ENCODE data around the gene PCDHB16. TPM values are rescaled to one million over a fixed set of nuclear protein-coding genes. Genes with fewer than 3 reads are reported as not detected.
"Not testable (repeated sequence)": the region's sequence is repeated elsewhere in the genome, so short reads cannot be mapped to it uniquely, and the experiment has no call there.

PCDHB16 gene
- polyA plus RNA-seq, 4 donors: 0.37 to 0.65 TPM; not detected in 2

DNA sequence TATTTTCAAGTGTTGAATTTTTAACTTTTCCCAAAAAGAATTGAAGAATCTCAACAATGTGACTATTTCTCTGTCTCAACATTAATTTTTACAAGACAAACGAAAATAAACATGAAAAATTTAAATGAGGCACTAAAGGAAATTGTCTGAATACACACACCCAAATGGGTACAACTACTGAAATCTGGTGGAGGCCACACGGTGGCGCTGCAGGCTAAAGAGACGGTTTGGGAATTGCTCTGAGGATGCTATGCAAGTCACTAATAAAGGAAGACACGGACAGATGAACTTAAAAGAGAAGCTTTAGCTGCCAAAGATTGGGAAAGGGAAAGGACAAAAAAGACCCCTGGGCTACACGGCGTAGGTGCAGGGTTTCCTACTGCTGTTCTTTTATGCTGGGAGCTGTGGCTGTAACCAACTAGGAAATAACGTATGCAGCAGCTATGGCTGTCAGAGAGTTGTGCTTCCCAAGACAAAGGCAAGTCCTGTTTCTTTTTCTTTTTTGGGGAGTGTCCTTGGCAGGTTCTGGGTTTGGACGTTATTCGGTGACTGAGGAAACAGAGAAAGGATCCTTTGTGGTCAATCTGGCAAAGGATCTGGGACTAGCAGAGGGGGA, 10.0 kb downstream of the PCDHB16 start, which contains the start of gene PCDHB10:
Gene PCDHB10, plus strand, starts transcription at position 244 of the 616 bp plus-strand sequence. Its CDS starts 200 bp downstream, at position 444.
- 9 to 22% (median 19%) methylated on average over 10 of the region's 10 CpGs for WGBS, 3 donors
- H3K27me3 ChIP-seq (ENCODE audit: control insufficient read depth in 3 of 3, insufficient read depth in 3 of 3, low read length in 3 of 3): peaks cover 0 to 5% (median 0%) of the 10 kb centered on the region in 3 donors
- H3K4me1 ChIP-seq (ENCODE audit: control insufficient read depth in 3 of 3, insufficient read depth in 2 of 3, low read depth in 1 of 3, low read length in 2 of 3): no peaks in the 10 kb centered on the region
- DNase-seq (no peak), FAIRE-seq (no peak)
- no peak within 1 kb of the TSS for H3K27ac ChIP-seq (ENCODE audit: low read depth in 1 of 3, low read length in 2 of 3)
- no peak within 1 kb of the TSS for H3K4me3 ChIP-seq (ENCODE audit: low read depth in 1 of 3, low read length in 3 of 3)
- H3K9me3 ChIP-seq (ENCODE audit: control insufficient read depth in 2 of 2, insufficient read depth in 1 of 2, low read depth in 1 of 2, low read length in 1 of 2): peaks cover 3 to 19% of the 10 kb centered on the region in 2 donors
- H3K36me3 ChIP-seq (ENCODE audit: control insufficient read depth in 3 of 3, insufficient read depth in 2 of 3, low read depth in 1 of 3, low read length in 3 of 3): no peaks in the 10 kb centered on the region

DNA sequence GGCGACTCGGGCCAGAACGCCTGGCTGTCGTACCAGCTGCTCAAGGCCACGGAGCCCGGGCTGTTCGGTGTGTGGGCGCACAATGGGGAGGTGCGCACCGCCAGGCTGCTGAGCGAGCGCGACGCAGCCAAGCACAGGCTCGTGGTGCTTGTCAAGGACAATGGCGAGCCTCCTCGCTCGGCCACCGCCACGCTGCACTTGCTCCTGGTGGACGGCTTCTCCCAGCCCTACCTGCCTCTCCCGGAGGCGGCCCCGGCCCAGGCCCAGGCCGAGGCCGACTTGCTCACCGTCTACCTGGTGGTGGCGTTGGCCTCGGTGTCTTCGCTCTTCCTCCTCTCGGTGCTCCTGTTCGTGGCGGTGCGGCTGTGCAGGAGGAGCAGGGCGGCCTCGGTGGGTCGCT, 12.1 kb downstream of the PCDHB16 start:
- H3K27ac ChIP-seq (ENCODE audit: low read depth in 1 of 3, low read length in 2 of 3); H3K4me3 ChIP-seq (ENCODE audit: low read depth in 1 of 3, low read length in 3 of 3); H3K4me1 ChIP-seq (ENCODE audit: control insufficient read depth in 3 of 3, insufficient read depth in 2 of 3, low read depth in 1 of 3, low read length in 2 of 3); FAIRE-seq; H3K36me3 ChIP-seq (ENCODE audit: control insufficient read depth in 3 of 3, insufficient read depth in 2 of 3, low read depth in 1 of 3, low read length in 3 of 3); H3K27me3 ChIP-seq (ENCODE audit: control insufficient read depth in 3 of 3, insufficient read depth in 3 of 3, low read length in 3 of 3); DNase-seq: not testable (repeated sequence)
- peaks cover 3 to 18% of the 10 kb centered on the region in 2 donors for H3K9me3 ChIP-seq (ENCODE audit: control insufficient read depth in 2 of 2, insufficient read depth in 1 of 2, low read depth in 1 of 2, low read length in 1 of 2)
- WGBS, 3 donors: 37 to 60% (median 60%) methylated on average over 19 to 25 of the region's 37 CpGs

- Histone ChIP-seq H3K27me3 (ENCODE audit: control insufficient read depth in 3 of 3, insufficient read depth in 3 of 3, low read length in 3 of 3) (peaks cover 0 to 8% (median 0%) of the 10 kb centered on the region in 3 donors), H3K36me3 (ENCODE audit: control insufficient read depth in 3 of 3, insufficient read depth in 2 of 3, low read depth in 1 of 3, low read length in 3 of 3) (no peaks in the 10 kb centered on the region), H3K4me1 (ENCODE audit: control insufficient read depth in 3 of 3, insufficient read depth in 2 of 3, low read depth in 1 of 3, low read length in 2 of 3) (no peaks in the 10 kb centered on the region), H3K4me3 (ENCODE audit: low read depth in 1 of 3, low read length in 3 of 3) (no peak overlapping the region), H3K27ac (ENCODE audit: low read depth in 1 of 3, low read length in 2 of 3) (no peak overlapping the region), H3K9me3 (ENCODE audit: control insufficient read depth in 2 of 2, insufficient read depth in 1 of 2, low read depth in 1 of 2, low read length in 1 of 2) (peaks cover 1 to 29% of the 10 kb centered on the region in 2 donors)
- DNase-seq (no peak), FAIRE-seq (no peak)
- 25 to 50% (median 30%) methylated on average over 3 of the region's 3 CpGs for WGBS, 3 donors
Observed at GRCh38 chr5:141196363-141196762, 14.2 kb downstream of the PCDHB16 start.

GRCh38 chr5:141199359-141200235, 17.4 kb downstream of the PCDHB16 start, which contains the start of gene PCDHB11:
TSS of gene PCDHB11 (plus strand) at chr5:141199627. CDS start at chr5:141199775, 148 bp downstream.
- DNase-seq: no peak
- Histone ChIP-seq H3K27ac (ENCODE audit: low read depth in 1 of 3, low read length in 2 of 3) (no peak within 1 kb of the TSS), H3K27me3 (ENCODE audit: control insufficient read depth in 3 of 3, insufficient read depth in 3 of 3, low read length in 3 of 3) (peaks cover 0 to 3% (median 0%) of the 10 kb centered on the region in 3 donors)

GRCh38 chr5:141201126-141201525, 18.9 kb downstream of the PCDHB16 start:
- FAIRE-seq: not testable (repeated sequence)
- peaks cover 0 to 35% of the 10 kb centered on the region in 2 donors for H3K9me3 ChIP-seq (ENCODE audit: control insufficient read depth in 2 of 2, insufficient read depth in 1 of 2, low read depth in 1 of 2, low read length in 1 of 2)

More at GRCh38 chr5:141199359-141200235, 17.4 kb downstream of the PCDHB16 start, which contains the start of gene PCDHB11:
- H3K36me3 ChIP-seq (ENCODE audit: control insufficient read depth in 3 of 3, insufficient read depth in 2 of 3, low read depth in 1 of 3, low read length in 3 of 3): no peaks in the 10 kb centered on the region
- H3K4me3 ChIP-seq (ENCODE audit: low read depth in 1 of 3, low read length in 3 of 3): no peak within 1 kb of the TSS
- peaks cover 0 to 32% of the 10 kb centered on the region in 2 donors for H3K9me3 ChIP-seq (ENCODE audit: control insufficient read depth in 2 of 2, insufficient read depth in 1 of 2, low read depth in 1 of 2, low read length in 1 of 2)
- WGBS, 3 donors: 36 to 52% (median 40%) methylated on average over 21 of the region's 21 CpGs
- H3K4me1 ChIP-seq (ENCODE audit: control insufficient read depth in 3 of 3, insufficient read depth in 2 of 3, low read depth in 1 of 3, low read length in 2 of 3): no peaks in the 10 kb centered on the region
- FAIRE-seq: no peak

GRCh38 chr5:141201646-141202045, 19.5 kb downstream of the PCDHB16 start:
- 37 to 63% (median 51%) methylated on average over 13 to 33 of the region's 35 CpGs for whole genome bisulfite sequencing, 3 donors
- not testable (repeated sequence) for H3K36me3 ChIP-seq (ENCODE audit: control insufficient read depth in 3 of 3, insufficient read depth in 2 of 3, low read depth in 1 of 3, low read length in 3 of 3)

More at GRCh38 chr5:141201126-141201525, 18.9 kb downstream of the PCDHB16 start:
- not testable (repeated sequence) for H3K4me3 ChIP-seq (ENCODE audit: low read depth in 1 of 3, low read length in 3 of 3); H3K36me3 ChIP-seq (ENCODE audit: control insufficient read depth in 3 of 3, insufficient read depth in 2 of 3, low read depth in 1 of 3, low read length in 3 of 3); DNase-seq; H3K27me3 ChIP-seq (ENCODE audit: control insufficient read depth in 3 of 3, insufficient read depth in 3 of 3, low read length in 3 of 3); H3K27ac ChIP-seq (ENCODE audit: low read depth in 1 of 3, low read length in 2 of 3); H3K4me1 ChIP-seq (ENCODE audit: control insufficient read depth in 3 of 3, insufficient read depth in 2 of 3, low read depth in 1 of 3, low read length in 2 of 3)
- 42 to 58% (median 50%) methylated on average over 23 to 27 of the region's 38 CpGs for WGBS, 3 donors

DNA sequence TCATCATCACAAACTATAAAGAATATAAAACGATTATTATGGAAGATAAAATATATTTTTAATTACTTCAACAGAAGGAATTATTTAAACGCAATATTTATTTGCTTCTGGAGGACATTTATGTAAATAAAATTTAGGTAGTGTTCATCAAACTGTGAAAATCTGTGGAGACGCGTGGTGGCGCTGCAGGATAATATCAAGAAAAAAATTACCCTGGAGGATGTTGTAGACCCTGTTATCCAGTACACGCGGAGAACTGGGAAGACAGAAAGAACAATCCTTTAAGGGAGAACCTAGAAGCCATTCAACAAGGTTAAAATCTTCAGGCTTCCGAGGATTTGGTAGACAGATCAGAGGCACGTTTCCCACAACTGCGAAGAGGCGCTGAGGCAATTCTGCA, 26.3 kb downstream of the PCDHB16 start, which contains the start of gene PCDHB12:
Gene PCDHB12, plus strand, starts transcription at position 242 of the 400 bp plus-strand sequence. CDS start 189 bp downstream, outside the sequence.
- FAIRE-seq: no peak
- no peak within 1 kb of the TSS for H3K27ac ChIP-seq (ENCODE audit: low read depth in 1 of 3, low read length in 2 of 3)
- peaks cover 0 to 18% of the 10 kb centered on the region in 2 donors for H3K9me3 ChIP-seq (ENCODE audit: control insufficient read depth in 2 of 2, insufficient read depth in 1 of 2, low read depth in 1 of 2, low read length in 1 of 2)
- H3K27me3 ChIP-seq (ENCODE audit: control insufficient read depth in 3 of 3, insufficient read depth in 3 of 3, low read length in 3 of 3): peaks cover 0 to 4% (median 0%) of the 10 kb centered on the region in 3 donors
- no peaks in the 10 kb centered on the region for H3K36me3 ChIP-seq (ENCODE audit: control insufficient read depth in 3 of 3, insufficient read depth in 2 of 3, low read depth in 1 of 3, low read length in 3 of 3)
- H3K4me3 ChIP-seq (ENCODE audit: low read depth in 1 of 3, low read length in 3 of 3): no peak within 1 kb of the TSS
- no peaks in the 10 kb centered on the region for H3K4me1 ChIP-seq (ENCODE audit: control insufficient read depth in 3 of 3, insufficient read depth in 2 of 3, low read depth in 1 of 3, low read length in 2 of 3)
- no peak for DNase-seq
- WGBS, 3 donors: 20 to 31% (median 26%) methylated on average over 11 of the region's 11 CpGs

More at GRCh38 chr5:141201646-141202045, 19.5 kb downstream of the PCDHB16 start:
- H3K27me3 ChIP-seq (ENCODE audit: control insufficient read depth in 3 of 3, insufficient read depth in 3 of 3, low read length in 3 of 3); H3K27ac ChIP-seq (ENCODE audit: low read depth in 1 of 3, low read length in 2 of 3); H3K4me1 ChIP-seq (ENCODE audit: control insufficient read depth in 3 of 3, insufficient read depth in 2 of 3, low read depth in 1 of 3, low read length in 2 of 3); FAIRE-seq; H3K4me3 ChIP-seq (ENCODE audit: low read depth in 1 of 3, low read length in 3 of 3); DNase-seq: not testable (repeated sequence)
- H3K9me3 ChIP-seq (ENCODE audit: control insufficient read depth in 2 of 2, insufficient read depth in 1 of 2, low read depth in 1 of 2, low read length in 1 of 2): peaks cover 0 to 35% of the 10 kb centered on the region in 2 donors

GRCh38 chr5:141210281-141210680, 28.1 kb downstream of the PCDHB16 start:
- H3K36me3 ChIP-seq (ENCODE audit: control insufficient read depth in 3 of 3, insufficient read depth in 2 of 3, low read depth in 1 of 3, low read length in 3 of 3); H3K4me1 ChIP-seq (ENCODE audit: control insufficient read depth in 3 of 3, insufficient read depth in 2 of 3, low read depth in 1 of 3, low read length in 2 of 3); H3K27me3 ChIP-seq (ENCODE audit: control insufficient read depth in 3 of 3, insufficient read depth in 3 of 3, low read length in 3 of 3); DNase-seq; H3K27ac ChIP-seq (ENCODE audit: low read depth in 1 of 3, low read length in 2 of 3); H3K4me3 ChIP-seq (ENCODE audit: low read depth in 1 of 3, low read length in 3 of 3); FAIRE-seq: not testable (repeated sequence)
- peaks cover 0 to 24% of the 10 kb centered on the region in 2 donors for H3K9me3 ChIP-seq (ENCODE audit: control insufficient read depth in 2 of 2, insufficient read depth in 1 of 2, low read depth in 1 of 2, low read length in 1 of 2)
- WGBS, 3 donors: 44 to 71% (median 59%) methylated on average over 27 to 39 of the region's 39 CpGs

Measured in small intestine (tissue), 7 donors.